DMS153 (cell line): ENCODE measurements around the gene UNCX.

Source experiments
- DNase-seq: peaks from one replicate; lab custom pipeline; 2025; lab: John Stamatoyannopoulos, UW

Gene UNCX

GRCh38 chr7:1232103-1232466, 587 bp upstream of the UNCX start:
- no peak for DNase-seq

GRCh38 chr7:1233333-1234048, 819 bp downstream of the UNCX start:
- DNase-seq, result no peak

- DNase-seq, result no peak
Measured at GRCh38 chr7:1234049-1234880, 1.6 kb downstream of the UNCX start.

GRCh38 chr7:1234881-1235500, 2.3 kb downstream of the UNCX start:
- no peak for DNase-seq

- no peak for DNase-seq
Measured at GRCh38 chr7:1235501-1236131, 2.9 kb downstream of the UNCX start.

GRCh38 chr7:1236132-1236661, 3.5 kb downstream of the UNCX start:
- no peak for DNase-seq

- no peak for DNase-seq
Measured at GRCh38 chr7:1236831-1237701, 4.4 kb downstream of the UNCX start.

GRCh38 chr7:1237704-1238255, 5.1 kb downstream of the UNCX start:
- DNase-seq, result no peak

GRCh38 chr7:1238450-1238882, 5.8 kb downstream of the UNCX start:
- DNase-seq, result no peak

- DNase-seq, result no peak
Measured at GRCh38 chr7:1238931-1239802, 6.5 kb downstream of the UNCX start.

- no peak for DNase-seq
Measured at GRCh38 chr7:1239803-1240516, 7.3 kb downstream of the UNCX start.

GRCh38 chr7:1240517-1241257, 8.0 kb downstream of the UNCX start:
- DNase-seq, result no peak

- DNase-seq, result no peak
Measured at GRCh38 chr7:1241258-1241602, 8.6 kb downstream of the UNCX start.

GRCh38 chr7:1241603-1242255, 9.1 kb downstream of the UNCX start:
- no peak for DNase-seq

- DNase-seq, result no peak
Measured at GRCh38 chr7:1242256-1242605, 9.6 kb downstream of the UNCX start.

GRCh38 chr7:1242606-1243289, 10.1 kb downstream of the UNCX start:
- no peak for DNase-seq

- no peak for DNase-seq
Measured at GRCh38 chr7:1243290-1243963, 10.8 kb downstream of the UNCX start.
